VCaP (cell line): ENCODE data around the gene SAMD3.

Experiments
- H3K27ac ChIP-seq: fragments of 450-650 bp; 2 replicates; pipeline ENCODE4 v1.5.1; 2017
- CTCF ChIP-seq: fragments of 450-650 bp; conservative IDR thresholded peaks from 2 replicates; pipeline ENCODE4 v1.5.1; 2017; ENCODE audit warnings: mild to moderate bottlenecking, moderate library complexity

SAMD3 gene

GRCh38 chr6:130190701-130191690 is 31.8 kb downstream of the SAMD3 start:
- TF ChIP-seq CTCF: no peak
- no peak overlapping the region for H3K27ac ChIP-seq

DNA sequence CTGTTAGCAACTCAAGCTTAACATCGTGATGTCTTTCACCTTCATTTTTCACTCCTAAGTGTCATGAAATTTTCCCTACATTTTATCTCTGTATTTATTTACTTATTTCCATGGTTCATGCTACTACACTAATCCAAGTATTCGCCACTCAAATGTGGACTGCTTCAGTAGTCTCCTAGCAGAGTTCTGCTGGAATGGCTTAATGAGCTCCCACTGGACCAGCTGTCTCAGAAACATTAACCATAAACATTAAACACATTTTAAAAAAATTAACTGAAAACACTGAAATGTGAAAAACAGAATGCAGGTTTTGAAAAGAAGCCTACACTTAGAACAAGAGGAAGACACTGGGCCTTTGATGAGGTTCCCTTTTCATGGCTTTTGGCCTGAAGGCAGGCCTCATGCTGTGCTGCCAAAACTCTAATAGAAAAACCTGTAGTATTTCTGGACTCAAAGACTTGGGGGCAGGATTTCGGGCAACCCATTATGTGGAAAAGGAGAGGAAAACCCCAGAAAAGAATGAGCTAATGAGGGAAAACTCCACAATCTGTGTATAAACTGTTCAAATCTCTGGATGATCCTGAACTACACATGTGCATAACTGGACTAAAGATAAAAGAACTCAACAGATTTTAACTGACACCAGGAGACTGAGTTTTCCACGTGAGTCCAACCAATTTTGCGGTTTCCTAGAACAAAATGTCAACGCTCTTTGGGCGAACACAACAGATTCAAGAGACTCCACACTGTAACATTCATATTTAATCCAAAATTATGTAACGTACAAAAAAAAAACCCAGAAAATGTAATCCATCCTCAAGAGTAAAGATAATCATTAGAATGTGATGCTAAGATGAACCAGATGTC is 33.0 kb downstream of the SAMD3 start:
- TF ChIP-seq CTCF: no peak
- no peak overlapping the region for H3K27ac ChIP-seq

DNA sequence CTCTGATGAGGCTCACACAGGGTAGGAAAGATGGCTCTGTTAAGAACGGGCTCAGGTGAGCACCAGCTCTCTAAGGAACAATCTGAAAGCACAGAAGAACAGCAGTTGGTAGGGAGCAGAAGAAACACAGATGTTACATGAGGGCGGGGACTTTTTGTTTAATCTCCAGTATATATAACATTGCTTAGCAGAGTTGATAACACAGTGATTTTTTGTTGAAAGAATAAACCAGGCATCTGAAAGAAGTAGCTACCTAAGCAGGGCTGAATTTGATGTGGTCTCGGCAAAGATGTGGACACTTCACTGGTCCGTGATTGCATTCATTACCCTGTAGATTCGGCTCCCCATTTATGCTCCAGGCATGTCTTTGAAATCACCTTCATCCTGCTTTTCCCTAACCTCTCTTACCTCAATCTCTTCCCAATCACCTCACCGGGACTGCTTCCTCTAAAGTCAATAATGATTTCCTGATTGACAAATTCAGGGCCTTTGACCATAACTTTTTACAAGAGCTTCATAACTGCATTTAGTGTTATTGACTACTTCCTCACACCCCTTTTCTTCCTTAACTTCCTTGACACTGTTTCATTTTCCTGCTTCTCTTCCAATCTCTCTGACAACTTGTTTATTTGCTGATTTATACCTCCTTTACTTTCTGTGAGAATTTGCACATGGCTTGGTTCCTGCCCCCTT is 34.4 kb downstream of the SAMD3 start:
- TF ChIP-seq CTCF: no peak
- no peak overlapping the region for H3K27ac ChIP-seq

DNA sequence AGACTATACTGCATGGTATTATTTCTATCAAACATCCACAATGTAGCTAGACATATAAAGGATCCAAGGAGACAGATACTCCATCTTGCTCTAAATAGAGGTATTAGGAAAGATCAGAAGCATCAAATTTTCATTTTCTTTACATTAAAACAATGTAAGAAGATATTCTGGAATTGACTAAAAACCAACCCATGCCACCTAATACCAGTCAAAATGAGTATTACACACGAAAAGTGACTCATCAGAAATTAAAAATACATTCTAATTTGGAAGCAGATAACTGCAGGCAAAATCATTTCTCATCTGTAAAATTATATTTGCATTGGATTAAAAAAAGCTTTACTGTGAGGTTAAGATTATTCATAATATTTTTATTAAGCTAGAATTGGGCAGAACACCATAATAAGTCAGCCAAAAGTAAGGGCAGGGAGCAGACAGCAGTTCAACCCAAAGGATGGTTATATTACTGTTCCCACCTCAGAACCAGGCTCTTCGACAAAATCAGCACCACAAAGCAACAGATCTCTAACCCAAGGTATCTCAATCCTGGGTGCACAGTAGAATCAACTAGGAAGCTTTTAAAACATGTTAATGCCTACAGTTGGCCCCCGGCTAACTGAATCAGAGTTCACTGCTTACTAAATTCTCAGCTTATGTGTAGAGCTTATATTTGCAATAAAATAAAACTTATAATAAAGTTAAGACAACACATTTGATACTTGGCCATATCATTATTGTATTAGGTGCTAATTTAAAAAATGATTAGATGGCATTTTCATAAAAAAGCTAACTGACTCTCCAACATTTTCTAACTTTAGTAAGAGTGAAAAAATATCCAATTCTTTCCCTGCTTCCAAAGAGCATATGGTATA is 35.2 kb downstream of the SAMD3 start:
- TF ChIP-seq CTCF: no peak
- no peak overlapping the region for H3K27ac ChIP-seq

- TF ChIP-seq CTCF: no peak
- no peak overlapping the region for H3K27ac ChIP-seq
Observed at GRCh38 chr6:130185658-130186057, 37.1 kb downstream of the SAMD3 start.

DNA sequence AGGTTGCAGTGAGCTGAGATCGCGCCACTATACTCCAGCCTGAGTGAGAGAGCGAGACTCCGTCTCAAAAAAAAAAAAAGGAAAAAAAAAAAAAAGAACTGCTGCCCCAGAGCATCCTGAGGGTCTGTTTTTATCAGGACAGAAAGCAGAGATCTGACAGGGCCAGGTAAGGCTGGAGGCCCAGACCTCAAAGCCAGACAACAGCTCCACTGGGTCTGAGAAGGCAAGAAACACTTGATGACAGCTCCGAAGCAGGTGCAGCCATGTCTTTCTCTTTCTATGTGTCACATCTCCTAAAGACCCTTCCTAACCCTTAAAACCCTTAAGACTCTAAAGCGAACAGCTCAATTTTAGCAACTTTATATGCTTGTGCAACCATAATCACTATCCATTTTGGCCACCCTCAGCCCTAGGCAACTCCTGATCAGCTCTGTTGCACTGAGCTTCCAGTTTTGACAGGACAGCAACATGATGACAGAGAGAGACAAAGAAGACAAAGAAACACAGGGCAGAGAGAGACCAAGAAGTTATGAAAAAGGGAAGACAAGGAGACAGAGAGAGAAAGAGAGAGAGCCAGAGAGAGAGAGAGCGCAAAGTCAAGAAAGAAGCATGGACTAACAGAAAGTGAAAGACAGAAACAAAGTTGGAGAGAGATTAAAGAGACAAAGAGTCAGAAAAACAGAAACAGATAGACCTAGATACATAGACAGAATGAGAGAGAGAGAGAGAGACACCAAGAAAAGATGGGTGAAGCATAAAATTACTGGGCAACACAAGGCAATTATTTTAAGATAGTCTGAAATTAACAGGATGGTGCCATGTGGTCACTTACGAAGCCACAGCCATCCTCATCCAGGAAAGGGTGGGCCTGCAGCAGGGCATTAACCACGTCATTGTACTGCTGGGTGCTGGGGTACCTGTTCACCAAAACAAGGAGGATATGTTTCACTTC is 39.2 kb downstream of the SAMD3 start:
- no peak overlapping the region for H3K27ac ChIP-seq
- TF ChIP-seq CTCF: no peak
